GM12878 (cell line): ENCODE data around the gene HOMER2. TPM values are rescaled to one million over a fixed set of nuclear protein-coding genes. Genes with fewer than 3 reads are reported as not detected.

ENCODE experiments used
- ASH2L ChIP-seq: fragments of 300-600, 200-600 bp; sonication (generic); IDR thresholded peaks from 2 replicates; pipeline ENCODE4 v1.6.1; 2017; ENCODE audit warnings: low read depth, mild to moderate bottlenecking, borderline replicate concordance
- ATF2 ChIP-seq: IDR thresholded peaks from 2 replicates; pipeline ENCODE4 v1.6.1; 2012; ENCODE audit warnings: low read length, inconsistent platforms
- BACH1 ChIP-seq: fragments of 450-650 bp; IDR thresholded peaks from 2 replicates; pipeline ENCODE4 v1.6.1; 2017; ENCODE audit warnings: mild to moderate bottlenecking, borderline replicate concordance
- BCL3 ChIP-seq: IDR thresholded peaks from 2 replicates; pipeline ENCODE4 v1.6.1; 2011; ENCODE audit warnings: borderline replicate concordance, low read depth, mild to moderate bottlenecking, moderate library complexity, low read length; ENCODE audit not compliant: insufficient read depth, poor library complexity, severe bottlenecking
- CBFB ChIP-seq: IDR thresholded peaks from 2 replicates; pipeline ENCODE4 v1.6.1; 2016; ENCODE audit warnings: antibody characterized with exemption, low read depth
- DPF2 ChIP-seq: fragments of 450-650 bp; IDR thresholded peaks from 2 replicates; pipeline ENCODE4 v1.6.1; 2017; ENCODE audit warnings: mild to moderate bottlenecking
- E2F8 ChIP-seq: fragments of 450-650 bp; IDR thresholded peaks from 2 replicates; pipeline ENCODE4 v1.6.1; 2018; ENCODE audit warnings: mild to moderate bottlenecking, low read depth, moderate library complexity; ENCODE audit not compliant: partially characterized antibody
- EP300 ChIP-seq, 2 experiments: fragments of 150-350 bp in 1 of 2; IDR thresholded peaks; 2 replicates each; pipeline ENCODE4 v1.6.1; 2011 to 2012; ENCODE audit warnings: low read depth in 2 of 2, low read length in 2 of 2, borderline replicate concordance in 1 of 2, improper control_type of control experiment in 1 of 2, inconsistent platforms in 1 of 2; ENCODE audit not compliant: control insufficient read depth in 1 of 2
- HSF1 ChIP-seq: fragments of 150-350 bp; IDR thresholded peaks from 2 replicates; pipeline ENCODE4 v1.6.1; 2014; ENCODE audit warnings: mild to moderate bottlenecking, low read depth, low read length
- KAT2A ChIP-seq: conservative IDR thresholded peaks from 2 replicates; pipeline ENCODE4 v1.6.1; 2011; ENCODE audit warnings: low read depth, low read length; ENCODE audit not compliant: control insufficient read depth
- MEF2B ChIP-seq: fragments of 450-650 bp; IDR thresholded peaks from 2 replicates; pipeline ENCODE4 v1.6.1; 2018; ENCODE audit warnings: mild to moderate bottlenecking, moderate library complexity; ENCODE audit not compliant: partially characterized antibody, poor library complexity, severe bottlenecking
- SP1 ChIP-seq: IDR thresholded peaks from one replicate; pipeline ENCODE4 v1.6.1; 2011; ENCODE audit warnings: low read depth, low read length
- SREBF2 ChIP-seq: IDR thresholded peaks from 2 replicates; pipeline ENCODE4 v1.6.1; 2012; ENCODE audit warnings: mild to moderate bottlenecking, low read length
- TBL1XR1 ChIP-seq: IDR thresholded peaks from 2 replicates; pipeline ENCODE4 v1.6.1; 2012; ENCODE audit warnings: low read depth, low read length, improper control_type of control experiment
- USF2 ChIP-seq: IDR thresholded peaks from 2 replicates; pipeline ENCODE4 v1.6.1; 2011; ENCODE audit warnings: low read depth, low read length, improper control_type of control experiment, borderline replicate concordance
- ZBTB40 ChIP-seq: fragments of 450-650 bp; IDR thresholded peaks from 2 replicates; pipeline ENCODE4 v1.6.1; 2016; ENCODE audit warnings: mild to moderate bottlenecking, moderate library complexity, borderline replicate concordance
- ZNF217 ChIP-seq: fragments of 450-650 bp; IDR thresholded peaks from 2 replicates; pipeline ENCODE4 v1.6.1; 2017; ENCODE audit warnings: antibody characterized with exemption, mild to moderate bottlenecking
- polyA plus RNA-seq, 11 experiments: library from polyadenylated mRNA; depleted of rRNA in 4 of 11; unstranded in 6 of 11; stranded (reverse) in 5 of 11; fragments of >200 nt; fragmentation: Nextera tagmentation in 4 of 11; fragmentation: Illumina TruSeq in 1 of 11; extraction: Ambion mirVana in 4 of 11; extraction: Trizol in 1 of 11; gene quantifications; 1 replicate in 1 of 11; 2 replicates in 10 of 11; pipeline versions ENCODE4 v1.2.1 to v1.2.3, GENCODE V29; 2011 to 2016; ENCODE audit warnings: inconsistent platforms in 2 of 11, missing spikeins in 2 of 11, low read depth in 1 of 11
- total RNA-seq, 4 experiments: library from RNA; depleted of rRNA in 3 of 4; stranded (reverse); fragments of >200 nt in 3 of 4; fragmentation: Illumina TruSeq in 1 of 4; extraction: Trizol in 1 of 4; gene quantifications; 2 replicates each; pipeline versions ENCODE4 v1.2.1 to v1.2.3, GENCODE V29; 2013 to 2021

The HOMER2 gene
- total and polyA plus RNA-seq, 10 of the 15 experiments (the other 5 are each of a cell fraction or from before 2014, with no cell fraction given), result 0.60 to 5.0 (median 1.8) TPM

GRCh38 chr15:82810890-82811426 is 141.6 kb downstream of the HOMER2 start (continued):
- TF ChIP-seq BCL3, result peak; percentile 48
- peak; percentile 83 for TF ChIP-seq MEF2B
- TF ChIP-seq CBFB, result peak; percentile 82; the same call in 1 of the 2 replicates
- TF ChIP-seq ZBTB40, result no peak
- no peak for TF ChIP-seq SP1
- no peak for TF ChIP-seq HSF1
- no peak for TF ChIP-seq BACH1
- no peak for TF ChIP-seq USF2
- no peak for TF ChIP-seq KAT2A
- peak; percentile 82 for TF ChIP-seq TBL1XR1
- TF ChIP-seq ASH2L, result no peak
- peak; percentile 50 for TF ChIP-seq DPF2
- TF ChIP-seq ATF2, result peak; percentile 92
- no peak for TF ChIP-seq SREBF2
- TF ChIP-seq EP300 (IDR thresholded peaks at IDR 0.05; ENCODE audit: borderline replicate concordance in 1 of 2, control insufficient read depth in 1 of 2, low read depth in 2 of 2, low read length in 2 of 2), result peak in 1 of 2 experiments; percentile 56; a peak in 1 of 4 replicates
- TF ChIP-seq ZNF217, result no peak
- peak; percentile 31 for TF ChIP-seq E2F8
